Smooth muscle cell of the umbilical artery (primary cell): ENCODE data around the gene TACC3. TPM values are rescaled to one million over a fixed set of nuclear protein-coding genes. Genes with fewer than 3 reads are reported as not detected.

Experiments
- total RNA-seq: library from RNA; depleted of rRNA; stranded (reverse); fragments of >200 nt; gene quantifications from 2 replicates; pipeline ENCODE4 v1.2.3, GENCODE V29; 2014

Gene TACC3
- total RNA-seq: 1.8 and 14.1 TPM in 2 replicates

GRCh38 chr4:1721003-1721665 lies at the start of gene TACC3, which contains the start of gene TMEM129:
Gene TACC3, plus strand, starts transcription at chr4:1721521. Its CDS starts 1,901 bp downstream, at chr4:1723422.
Gene TMEM129, minus strand, starts transcription at chr4:1721323. Its CDS starts 486 bp downstream, at chr4:1720837.

GRCh38 chr4:1683736-1684505 lies 37.4 kb upstream of the TACC3 start, which contains the start of gene FAM53A:
Gene FAM53A, minus strand, starts transcription at chr4:1684313. Its CDS starts 15,572 bp downstream, at chr4:1668741.

GRCh38 chr4:1712216-1713002 lies 8.9 kb upstream of the TACC3 start, which contains the start of gene SLBP:
Gene SLBP, minus strand, starts transcription at chr4:1712319. Its CDS starts 131 bp downstream, at chr4:1712188.

GRCh38 chr4:1792832-1793495 lies 71.6 kb downstream of the TACC3 start, which contains the start of gene FGFR3:
Gene FGFR3, plus strand, starts transcription at chr4:1793293. Its CDS starts 642 bp downstream, at chr4:1793935.

Other genes with a start within 250 kb of the TACC3 start
- gene FAM53A, start 37.2 kb upstream of the TACC3 start, total RNA-seq: 1.4 and 3.0 TPM in 2 replicates
- 34.1 and 49.5 TPM in 2 replicates for gene SLBP, start 9.2 kb upstream of the TACC3 start, total RNA-seq
- 51.2 and 59.1 TPM in 2 replicates for gene TMEM129, start 198 bp upstream of the TACC3 start, total RNA-seq
- gene FGFR3, start 71.8 kb downstream of the TACC3 start, total RNA-seq: 0.59 and 1.3 TPM in 2 replicates
- gene LETM1, start 134.6 kb downstream of the TACC3 start, total RNA-seq: 68.0 and 86.5 TPM in 2 replicates
- 28.2 and 88.2 TPM in 2 replicates for gene NSD2, start 149.9 kb downstream of the TACC3 start, total RNA-seq